IMR-90 (cell line): ENCODE measurements around the gene C6orf141. TPM values are rescaled to one million over a fixed set of nuclear protein-coding genes. Genes with fewer than 3 reads are reported as not detected.

Experiments
- ATAC-seq: fragments of 200-7000 bp; cut with Tn5 transposase; 2 replicates; pipeline ENCODE4 v1.9.1; 2020; ENCODE audit warnings: low read depth, mild to moderate bottlenecking, moderate library complexity
- BruUV-seq: library from RNA; stranded (reverse); fragments of 400-500 nt; replicated peaks from 2 replicates; lab custom pipeline; 2021; lab: Mats Ljungman, UMichigan
- CTCF ChIA-PET: fragments of 300-600 bp; formaldehyde crosslinking; extraction: SDS; loops from one replicate; lab custom pipeline; 2021; ENCODE audit warnings: antibody characterized with exemption; lab: Yijun Ruan, JAX
- POLR2A ChIA-PET: fragments of 300-600 bp; sonication (Branson Sonifier 250); formaldehyde crosslinking; loops from one replicate; lab custom pipeline; 2022; ENCODE audit warnings: antibody characterized with exemption; ENCODE audit not compliant: unreplicated experiment; lab: Charles Lee
- DNase-seq: peaks from one replicate; pipeline ENCODE4 v3.0.0; 2013
- H2AFZ ChIP-seq: replicated peaks from 2 replicates; pipeline ENCODE3; 2013; ENCODE audit warnings: low read length, mild to moderate bottlenecking; ENCODE audit not compliant: poor library complexity
- H2AK5ac ChIP-seq: 2 replicates; pipeline ENCODE4 v1.6.1; 2013; ENCODE audit warnings: low read depth, low read length, inconsistent platforms
- H2AK9ac ChIP-seq: replicated peaks from 2 replicates; pipeline ENCODE3; 2013; ENCODE audit warnings: mild to moderate bottlenecking, low read depth, low read length, moderate library complexity; ENCODE audit not compliant: poor library complexity
- H2BK120ac ChIP-seq: 2 replicates; pipeline ENCODE4 v1.6.1; 2013; ENCODE audit warnings: low read depth, low read length, inconsistent platforms
- H2BK15ac ChIP-seq: 3 replicates; pipeline ENCODE4 v1.6.1; 2013; ENCODE audit warnings: low read depth, low read length, inconsistent platforms
- H2BK20ac ChIP-seq: 2 replicates; pipeline ENCODE4 v1.6.1; 2013; ENCODE audit warnings: low read depth, mild to moderate bottlenecking, inconsistent platforms, low read length, moderate library complexity
- H2BK5ac ChIP-seq: 2 replicates; pipeline ENCODE4 v1.6.1; 2013; ENCODE audit warnings: mild to moderate bottlenecking, low read depth, low read length, inconsistent platforms; ENCODE audit not compliant: poor library complexity, severe bottlenecking
- H3K14ac ChIP-seq: replicated peaks from 2 replicates; pipeline ENCODE4 v1.6.1; 2013; ENCODE audit warnings: low read depth, low read length, inconsistent platforms
- H3K18ac ChIP-seq: 2 replicates; pipeline ENCODE4 v1.6.1; 2013; ENCODE audit warnings: low read depth, low read length, control low read depth
- H3K23ac ChIP-seq: 2 replicates; pipeline ENCODE4 v1.6.1; 2013; ENCODE audit warnings: low read depth, low read length, inconsistent platforms
- H3K27ac ChIP-seq: 2 replicates; pipeline ENCODE4 v1.5.1; 2013; ENCODE audit warnings: mild to moderate bottlenecking, control low read depth, low read length; ENCODE audit not compliant: insufficient read depth
- H3K27me3 ChIP-seq: 2 replicates; pipeline ENCODE4 v1.6.1; 2013; ENCODE audit warnings: low read length; ENCODE audit not compliant: control insufficient read depth, insufficient read depth
- H3K36me3 ChIP-seq: 2 replicates; pipeline ENCODE4 v1.6.1; 2013; ENCODE audit warnings: low read length, mixed read lengths; ENCODE audit not compliant: control insufficient read depth, insufficient read depth
- H3K4ac ChIP-seq: 2 replicates; pipeline ENCODE4 v1.6.1; 2013; ENCODE audit warnings: low read depth, low read length, inconsistent platforms
- H3K4me1 ChIP-seq: 2 replicates; pipeline ENCODE4 v1.6.1; 2013; ENCODE audit warnings: low read length, mixed read lengths; ENCODE audit not compliant: control insufficient read depth, insufficient read depth
- H3K4me2 ChIP-seq: 2 replicates; pipeline ENCODE4 v1.6.1; 2013; ENCODE audit warnings: low read depth, mild to moderate bottlenecking, control low read depth, low read length, moderate library complexity
- H3K4me3 ChIP-seq: 2 replicates; pipeline ENCODE4 v1.5.1; 2013; ENCODE audit warnings: low read depth, mild to moderate bottlenecking, control low read depth, low read length, moderate library complexity; ENCODE audit not compliant: insufficient read depth
- H3K56ac ChIP-seq: 2 replicates; pipeline ENCODE4 v1.6.1; 2013; ENCODE audit warnings: low read length, inconsistent platforms; ENCODE audit not compliant: insufficient read depth; ENCODE audit errors: extremely low read depth
- H3K79me1 ChIP-seq, 2 experiments: 2 replicates each; pipeline ENCODE4 v1.6.1; 2013; ENCODE audit warnings: low read length in 2 of 2, inconsistent platforms in 1 of 2, low read depth in 1 of 2
- H3K9ac ChIP-seq: 2 replicates; pipeline ENCODE4 v1.6.1; 2013; ENCODE audit warnings: low read depth, low read length, control low read depth
- H3K9me1 ChIP-seq: 2 replicates; pipeline ENCODE4 v1.6.1; 2013; ENCODE audit warnings: low read length, inconsistent platforms; ENCODE audit not compliant: insufficient read depth
- H3K9me3 ChIP-seq: 2 replicates; pipeline ENCODE4 v1.6.1; 2013; ENCODE audit warnings: low read length; ENCODE audit not compliant: control insufficient read depth, insufficient read depth
- H4K20me1 ChIP-seq: 2 replicates; pipeline ENCODE4 v1.6.1; 2013; ENCODE audit warnings: low read length, inconsistent platforms; ENCODE audit not compliant: insufficient read depth
- H4K5ac ChIP-seq: 2 replicates; pipeline ENCODE4 v1.6.1; 2013; ENCODE audit warnings: mild to moderate bottlenecking, low read depth, low read length, control low read depth
- H4K8ac ChIP-seq, 2 experiments: 2 replicates each; pipeline ENCODE4 v1.6.1; 2013; ENCODE audit warnings: low read depth in 2 of 2, low read length in 2 of 2, control low read depth in 1 of 2, inconsistent platforms in 1 of 2
- H4K91ac ChIP-seq: 2 replicates; pipeline ENCODE4 v1.6.1; 2013; ENCODE audit warnings: low read depth, low read length, inconsistent platforms; ENCODE audit not compliant: insufficient read depth
- BHLHE40 ChIP-seq: fragments of 150-350 bp; IDR thresholded peaks from 2 replicates; pipeline ENCODE4 v1.6.1; 2016; ENCODE audit warnings: mild to moderate bottlenecking, low read depth, low read length
- CEBPB ChIP-seq: IDR thresholded peaks from 2 replicates; pipeline ENCODE4 v1.6.1; 2012; ENCODE audit warnings: low read depth, low read length, improper control_type of control experiment
- CHD1 ChIP-seq: IDR thresholded peaks from 2 replicates; pipeline ENCODE4 v1.6.1; 2012; ENCODE audit warnings: low read depth, low read length, improper control_type of control experiment
- FOS ChIP-seq: fragments of 150-350 bp; IDR thresholded peaks from 2 replicates; pipeline ENCODE4 v1.6.1; 2016; ENCODE audit warnings: low read depth, low read length
- MAFK ChIP-seq: IDR thresholded peaks from 2 replicates; pipeline ENCODE4 v1.6.1; 2012; ENCODE audit warnings: low read depth, low read length, improper control_type of control experiment
- MAZ ChIP-seq: IDR thresholded peaks from 2 replicates; pipeline ENCODE4 v1.6.1; 2012; ENCODE audit warnings: low read depth, mild to moderate bottlenecking, low read length, improper control_type of control experiment, moderate library complexity, borderline replicate concordance
- MXI1 ChIP-seq: IDR thresholded peaks from 2 replicates; pipeline ENCODE4 v1.6.1; 2012; ENCODE audit warnings: low read depth, mild to moderate bottlenecking, low read length, moderate library complexity, borderline replicate concordance
- POLR2A ChIP-seq: IDR thresholded peaks from 2 replicates; pipeline ENCODE4 v1.6.1; 2012; ENCODE audit warnings: mild to moderate bottlenecking, low read depth, low read length
- RAD21 ChIP-seq: IDR thresholded peaks from 2 replicates; pipeline ENCODE4 v1.6.1; 2012; ENCODE audit warnings: low read length, improper control_type of control experiment
- SMC3 ChIP-seq: fragments of 150-350 bp; IDR thresholded peaks from 2 replicates; pipeline ENCODE4 v1.6.1; 2016; ENCODE audit warnings: low read depth, mild to moderate bottlenecking, antibody characterized with exemption, low read length, moderate library complexity
- WGBS, 2 experiments: methylation state at CpG; one replicate each; pipeline versions ENCODE4 v1.1.5 to v1.1.7; 2013; ENCODE audit warnings: missing lambda C conversion rate in 2 of 2; ENCODE audit not compliant: insufficient read length in 1 of 2; ENCODE audit errors: extremely low coverage in 2 of 2; 5-methylcytosine and 5-hydroxymethylcytosine counted together
- dilution Hi-C: fragments of 300-500 bp; cut with HindIII; formaldehyde crosslinking; loops from one replicate; pipeline ENCODE4 v1.14.3; 2018; ENCODE audit warnings: low sequenced_read_pairs; ENCODE audit not compliant: unreplicated experiment
- in situ Hi-C: fragments of 300-500 bp; cut with MboI; formaldehyde crosslinking; loops from 3 replicates; pipeline ENCODE4 v1.14.3; 2019; ENCODE audit warnings: low sequenced_read_pairs, inconsistent platforms, mixed read lengths
- intact Hi-C: fragments of 100-400 bp; cut with micrococcal nuclease; formaldehyde crosslinking; loops from 2 replicates; pipeline ENCODE4 v1.10.0; 2022
- polyA plus RNA-seq, 3 experiments: library from polyadenylated mRNA; depleted of rRNA; stranded (reverse); fragments of >200 nt; gene quantifications; 2 replicates each; pipeline ENCODE4 v1.2.3, GENCODE V29; 2012; ENCODE audit warnings: low replicate concordance in 1 of 3
- total RNA-seq: library from RNA; depleted of rRNA; stranded (reverse); fragments of >200 nt; gene quantifications from 2 replicates; pipeline ENCODE4 v1.2.3, GENCODE V29; 2012
- TF ChIP-seq, protein P1 (sequence below): fragments of 150-350 bp; IDR thresholded peaks from 2 replicates; pipeline ENCODE4 v1.6.1; 2017; ENCODE audit warnings: mild to moderate bottlenecking, antibody characterized with exemption, low read length, low read depth
- TF ChIP-seq, protein P2 (sequence below): conservative IDR thresholded peaks from 2 replicates; pipeline ENCODE4 v1.5.1; 2012; ENCODE audit warnings: mild to moderate bottlenecking, low read depth, low read length, improper control_type of control experiment

The C6orf141 gene
- total and polyA plus RNA-seq, 2 of the 4 experiments (the other 2 are of a cell fraction): not detected

DNA sequence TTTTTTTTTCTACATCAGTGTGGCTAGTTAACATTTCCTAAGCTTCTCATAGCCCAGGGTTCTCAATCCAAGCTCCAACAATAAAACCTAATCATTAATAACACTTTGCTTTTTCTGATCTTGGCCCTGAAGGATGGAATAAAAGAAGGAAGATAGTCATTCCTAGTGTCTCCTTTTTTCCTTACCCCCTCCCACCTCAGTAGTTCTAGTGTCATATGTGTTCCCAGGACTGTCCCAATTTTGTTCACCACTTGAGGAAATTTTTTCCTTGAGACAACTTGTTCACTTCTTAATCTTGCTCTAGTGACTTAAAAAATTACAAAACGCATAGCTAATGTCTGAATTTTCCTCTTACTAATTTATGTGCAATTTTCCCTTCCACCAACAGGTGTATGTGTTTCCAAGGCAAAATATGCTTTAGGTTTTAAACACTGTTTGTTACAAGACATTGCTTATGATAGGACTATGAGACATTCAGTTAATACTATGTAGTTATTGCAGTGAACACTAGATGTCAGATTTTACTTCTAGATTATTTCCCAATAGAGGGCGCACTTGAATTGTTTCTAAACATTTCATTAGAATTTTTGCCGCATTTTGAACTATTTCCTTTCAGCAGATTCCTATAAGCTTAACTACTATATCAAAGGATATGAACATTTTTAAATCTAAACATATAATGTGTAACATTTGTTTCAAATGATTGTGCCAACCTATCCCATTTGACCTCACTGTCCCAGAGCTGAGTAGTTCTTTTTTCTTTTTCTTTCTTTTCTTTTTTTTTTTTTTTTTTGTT lies 18.5 kb upstream of the C6orf141 start:
- Histone ChIP-seq H2AK9ac (no peak overlapping the region), H3K18ac (no peak overlapping the region), H2BK15ac (no peak overlapping the region), H3K27me3 (no peaks in the 10 kb centered on the region), H4K5ac (no peak overlapping the region), H3K23ac (no peak overlapping the region), H3K14ac (no peak overlapping the region), H3K4ac (no peak overlapping the region), H4K91ac (no peak overlapping the region), H3K4me1 (no peaks in the 10 kb centered on the region), H3K36me3 (no peaks in the 10 kb centered on the region), H2AK5ac (no peak overlapping the region), H2BK20ac (no peak overlapping the region), H2BK120ac (no peak overlapping the region), H4K20me1 (no peaks in the 10 kb centered on the region), H3K79me1 (no peaks in the 10 kb centered on the region), H3K9me1 (no peaks in the 10 kb centered on the region), H3K4me3 (no peak overlapping the region), H4K8ac (no peak overlapping the region), H3K56ac (no peak overlapping the region), H2BK5ac (no peak overlapping the region), H3K4me2 (peak overlapping the region; percentile 31; the same call in 1 of the 2 replicates), H3K9ac (no peak overlapping the region), H3K27ac (no peak overlapping the region), H3K9me3 (no peaks in the 10 kb centered on the region), H2AFZ (no peak overlapping the region)
- dilution Hi-C loops: no loop called here
- in situ Hi-C loops: loop anchor here (25.0 kb wide), 1 partner anchor 305 kb away; no protein-coding TSS in a partner anchor
- no CpG with 5 or more reads among the region's 3 CpGs for WGBS, 2 experiments
- BruUV-seq: no TSS peak
- ChIA-PET POLR2A (interaction anchor here (0.5 kb wide), 1 partner anchor 37 kb away, joined by 9 read pairs; no protein-coding TSS in a partner anchor), CTCF (interaction anchor here (0.5 to 3.4 kb wide), 14 partner anchors 9 to 374 kb away, joined by 3 to 14 read pairs (median 3); no protein-coding TSS in a partner anchor)
- ATAC-seq (peak; percentile 97), DNase-seq (peak; percentile 54)
- no peak for TF ChIP-seq MAZ
- peak; percentile 46 for TF ChIP-seq RAD21
- no peak for TF ChIP-seq CHD1
- peak; percentile 54 for TF ChIP-seq SMC3
- TF ChIP-seq MXI1: no peak
- TF ChIP-seq BHLHE40: no peak
- TF ChIP-seq CEBPB: peak; percentile 71
- no peak for TF ChIP-seq FOS
- no peak for TF ChIP-seq POLR2A
- no peak for TF ChIP-seq MAFK
- TF ChIP-seq, protein P1, sequence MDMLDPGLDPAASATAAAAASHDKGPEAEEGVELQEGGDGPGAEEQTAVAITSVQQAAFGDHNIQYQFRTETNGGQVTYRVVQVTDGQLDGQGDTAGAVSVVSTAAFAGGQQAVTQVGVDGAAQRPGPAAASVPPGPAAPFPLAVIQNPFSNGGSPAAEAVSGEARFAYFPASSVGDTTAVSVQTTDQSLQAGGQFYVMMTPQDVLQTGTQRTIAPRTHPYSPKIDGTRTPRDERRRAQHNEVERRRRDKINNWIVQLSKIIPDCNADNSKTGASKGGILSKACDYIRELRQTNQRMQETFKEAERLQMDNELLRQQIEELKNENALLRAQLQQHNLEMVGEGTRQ: no peak
- TF ChIP-seq, protein P2, sequence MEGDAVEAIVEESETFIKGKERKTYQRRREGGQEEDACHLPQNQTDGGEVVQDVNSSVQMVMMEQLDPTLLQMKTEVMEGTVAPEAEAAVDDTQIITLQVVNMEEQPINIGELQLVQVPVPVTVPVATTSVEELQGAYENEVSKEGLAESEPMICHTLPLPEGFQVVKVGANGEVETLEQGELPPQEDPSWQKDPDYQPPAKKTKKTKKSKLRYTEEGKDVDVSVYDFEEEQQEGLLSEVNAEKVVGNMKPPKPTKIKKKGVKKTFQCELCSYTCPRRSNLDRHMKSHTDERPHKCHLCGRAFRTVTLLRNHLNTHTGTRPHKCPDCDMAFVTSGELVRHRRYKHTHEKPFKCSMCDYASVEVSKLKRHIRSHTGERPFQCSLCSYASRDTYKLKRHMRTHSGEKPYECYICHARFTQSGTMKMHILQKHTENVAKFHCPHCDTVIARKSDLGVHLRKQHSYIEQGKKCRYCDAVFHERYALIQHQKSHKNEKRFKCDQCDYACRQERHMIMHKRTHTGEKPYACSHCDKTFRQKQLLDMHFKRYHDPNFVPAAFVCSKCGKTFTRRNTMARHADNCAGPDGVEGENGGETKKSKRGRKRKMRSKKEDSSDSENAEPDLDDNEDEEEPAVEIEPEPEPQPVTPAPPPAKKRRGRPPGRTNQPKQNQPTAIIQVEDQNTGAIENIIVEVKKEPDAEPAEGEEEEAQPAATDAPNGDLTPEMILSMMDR: peak; percentile 99
- intact Hi-C loops: loop anchor here (1.0 to 2.0 kb wide), 2 partner anchors 75 to 319 kb away; no protein-coding TSS in a partner anchor
